K562 (cell line): Measurements from ENCODE around the gene UROD. TPM values are rescaled to one million over a fixed set of nuclear protein-coding genes. Genes with fewer than 3 reads are reported as not detected.
A peak's percentile ranks its signal among the peaks of the same experiment; 100 is the strongest.

Source experiments
- PML ChIP-seq: IDR thresholded peaks from 2 replicates; pipeline ENCODE4 v1.6.1; 2012; ENCODE audit warnings: low read length, inconsistent platforms
- RBM22 ChIP-seq: fragments of 200-400 bp; formaldehyde crosslinking; IDR thresholded peaks from 2 replicates; pipeline ENCODE4 v1.6.1; 2018; ENCODE audit warnings: low read length, low read depth; ENCODE audit not compliant: poor library complexity, severe bottlenecking
- SUPT5H ChIP-seq: fragments of 450-650 bp; IDR thresholded peaks from 2 replicates; pipeline ENCODE4 v1.6.1; 2016
- TAF1 ChIP-seq: IDR thresholded peaks from 2 replicates; pipeline ENCODE4 v1.6.1; 2011; ENCODE audit warnings: mild to moderate bottlenecking, low read length, moderate library complexity; ENCODE audit not compliant: insufficient read depth, control insufficient read depth, severe bottlenecking; ENCODE audit errors: extremely low read depth
- ZNF76 ChIP-seq: fragments of 250-450 bp; sonication (Bioruptor Pico); IDR thresholded peaks from 2 replicates; pipeline ENCODE4 v1.4.0; 2020; ENCODE audit warnings: mild to moderate bottlenecking, moderate library complexity, borderline replicate concordance
- ZSCAN29 ChIP-seq: fragments of 450-650 bp; IDR thresholded peaks from 2 replicates; pipeline ENCODE4 v1.6.1; 2017
- polyA plus RNA-seq, 8 experiments: library from polyadenylated mRNA; depleted of rRNA in 4 of 8; stranded (reverse) in 5 of 8; unstranded in 3 of 8; fragments of >200 nt; fragmentation: Nextera tagmentation in 2 of 8; fragmentation: Illumina TruSeq in 1 of 8; extraction: Ambion mirVana in 2 of 8; extraction: Trizol in 1 of 8; gene quantifications; 2 replicates each; pipeline versions ENCODE4 v1.2.1 to v1.2.3, GENCODE V29; 2011 to 2014; ENCODE audit warnings: inconsistent platforms in 1 of 8, missing spikeins in 1 of 8
- total RNA-seq, 7 experiments: library from RNA; depleted of rRNA in 6 of 7; stranded (reverse); fragments of >200 nt in 6 of 7; fragmentation: Illumina TruSeq in 2 of 7; extraction: Trizol in 2 of 7; gene quantifications; 2 replicates each; pipeline versions ENCODE4 v1.2.1 to v1.2.3, GENCODE V29; 2011 to 2021; ENCODE audit warnings: low replicate concordance in 1 of 7
- TF ChIP-seq, protein P1 (sequence below), 2 experiments: fragments of 450-650 bp in 1 of 2; sonication (generic) in 1 of 2; formaldehyde crosslinking in 1 of 2; IDR thresholded peaks; 2 replicates each; pipeline versions ENCODE4 v1.7.1 to v1.9.0; 2016 to 2022; ENCODE audit warnings: inconsistent platforms in 1 of 2, mild to moderate bottlenecking in 1 of 2, missing genetic modification reagents in 1 of 2
- TF ChIP-seq, protein P2 (sequence below): fragments of 450-650 bp; IDR thresholded peaks from 2 replicates; pipeline ENCODE4 v1.6.1; 2016; ENCODE audit warnings: mild to moderate bottlenecking
- TF ChIP-seq, protein P3 (sequence below): fragments of 450-650 bp; IDR thresholded peaks from 2 replicates; pipeline ENCODE4 v1.6.1; 2016; ENCODE audit warnings: antibody characterized with exemption
- TF ChIP-seq, protein P4 (sequence below), 2 experiments: fragments of 450-650 bp in 1 of 2; sonication (generic) in 1 of 2; formaldehyde crosslinking; conservative IDR thresholded peaks; 2 replicates each; pipeline versions ENCODE4 v1.4.0 to v1.8.1; 2020 to 2022; ENCODE audit warnings: mild to moderate bottlenecking in 1 of 2, missing genetic modification reagents in 1 of 2
- TF ChIP-seq, protein P5 (sequence below): conservative IDR thresholded peaks from 2 replicates; pipeline ENCODE4 v1.6.1; 2011; ENCODE audit warnings: low read depth, mild to moderate bottlenecking, low read length; ENCODE audit not compliant: control insufficient read depth

The UROD gene
- total and polyA plus RNA-seq, 9 of the 15 experiments (the other 6 are each of a cell fraction or from before 2014, with no cell fraction given) = 533 to 2,933 (median 1,100) TPM

DNA sequence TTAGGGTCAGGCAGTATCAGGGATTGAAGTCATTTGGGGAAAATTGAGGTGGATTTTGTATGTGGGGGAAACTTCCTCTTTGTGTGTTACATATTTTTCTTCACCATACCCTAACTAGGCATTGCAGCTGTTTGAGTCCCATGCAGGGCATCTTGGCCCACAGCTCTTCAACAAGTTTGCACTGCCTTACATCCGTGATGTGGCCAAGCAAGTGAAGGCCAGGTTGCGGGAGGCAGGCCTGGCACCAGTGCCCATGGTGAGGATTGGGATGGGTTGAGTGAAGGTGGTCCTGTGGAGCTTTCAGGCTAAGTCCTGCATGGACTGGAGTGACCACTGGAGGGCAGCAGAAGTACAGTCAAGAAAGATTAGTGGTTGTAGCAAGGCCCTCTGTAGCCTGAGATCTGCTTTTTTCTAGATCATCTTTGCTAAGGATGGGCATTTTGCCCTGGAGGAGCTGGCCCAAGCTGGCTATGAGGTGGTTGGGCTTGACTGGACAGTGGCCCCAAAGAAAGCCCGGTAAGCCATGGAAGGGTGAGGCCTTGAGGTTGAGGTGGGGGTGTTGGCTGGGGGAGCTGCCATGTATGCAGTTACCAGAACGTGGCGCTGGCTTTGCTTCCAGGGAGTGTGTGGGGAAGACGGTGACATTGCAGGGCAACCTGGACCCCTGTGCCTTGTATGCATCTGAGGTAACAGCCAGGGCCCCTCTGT lies 2.4 kb downstream of the UROD start (continued):
- no peak for TF ChIP-seq TAF1
- no peak for TF ChIP-seq RBM22
- TF ChIP-seq, protein P1, sequence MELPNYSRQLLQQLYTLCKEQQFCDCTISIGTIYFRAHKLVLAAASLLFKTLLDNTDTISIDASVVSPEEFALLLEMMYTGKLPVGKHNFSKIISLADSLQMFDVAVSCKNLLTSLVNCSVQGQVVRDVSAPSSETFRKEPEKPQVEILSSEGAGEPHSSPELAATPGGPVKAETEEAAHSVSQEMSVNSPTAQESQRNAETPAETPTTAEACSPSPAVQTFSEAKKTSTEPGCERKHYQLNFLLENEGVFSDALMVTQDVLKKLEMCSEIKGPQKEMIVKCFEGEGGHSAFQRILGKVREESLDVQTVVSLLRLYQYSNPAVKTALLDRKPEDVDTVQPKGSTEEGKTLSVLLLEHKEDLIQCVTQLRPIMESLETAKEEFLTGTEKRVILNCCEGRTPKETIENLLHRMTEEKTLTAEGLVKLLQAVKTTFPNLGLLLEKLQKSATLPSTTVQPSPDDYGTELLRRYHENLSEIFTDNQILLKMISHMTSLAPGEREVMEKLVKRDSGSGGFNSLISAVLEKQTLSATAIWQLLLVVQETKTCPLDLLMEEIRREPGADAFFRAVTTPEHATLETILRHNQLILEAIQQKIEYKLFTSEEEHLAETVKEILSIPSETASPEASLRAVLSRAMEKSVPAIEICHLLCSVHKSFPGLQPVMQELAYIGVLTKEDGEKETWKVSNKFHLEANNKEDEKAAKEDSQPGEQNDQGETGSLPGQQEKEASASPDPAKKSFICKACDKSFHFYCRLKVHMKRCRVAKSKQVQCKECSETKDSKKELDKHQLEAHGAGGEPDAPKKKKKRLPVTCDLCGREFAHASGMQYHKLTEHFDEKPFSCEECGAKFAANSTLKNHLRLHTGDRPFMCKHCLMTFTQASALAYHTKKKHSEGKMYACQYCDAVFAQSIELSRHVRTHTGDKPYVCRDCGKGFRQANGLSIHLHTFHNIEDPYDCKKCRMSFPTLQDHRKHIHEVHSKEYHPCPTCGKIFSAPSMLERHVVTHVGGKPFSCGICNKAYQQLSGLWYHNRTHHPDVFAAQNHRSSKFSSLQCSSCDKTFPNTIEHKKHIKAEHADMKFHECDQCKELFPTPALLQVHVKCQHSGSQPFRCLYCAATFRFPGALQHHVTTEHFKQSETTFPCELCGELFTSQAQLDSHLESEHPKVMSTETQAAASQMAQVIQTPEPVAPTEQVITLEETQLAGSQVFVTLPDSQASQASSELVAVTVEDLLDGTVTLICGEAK (IDR thresholded peaks at IDR 0.05) = no peak
- TF ChIP-seq, protein P1 (CRISPR knock-in tag; IDR thresholded peaks at IDR 0.05) = no peak
- no peak for TF ChIP-seq ZSCAN29
- TF ChIP-seq, protein P2, sequence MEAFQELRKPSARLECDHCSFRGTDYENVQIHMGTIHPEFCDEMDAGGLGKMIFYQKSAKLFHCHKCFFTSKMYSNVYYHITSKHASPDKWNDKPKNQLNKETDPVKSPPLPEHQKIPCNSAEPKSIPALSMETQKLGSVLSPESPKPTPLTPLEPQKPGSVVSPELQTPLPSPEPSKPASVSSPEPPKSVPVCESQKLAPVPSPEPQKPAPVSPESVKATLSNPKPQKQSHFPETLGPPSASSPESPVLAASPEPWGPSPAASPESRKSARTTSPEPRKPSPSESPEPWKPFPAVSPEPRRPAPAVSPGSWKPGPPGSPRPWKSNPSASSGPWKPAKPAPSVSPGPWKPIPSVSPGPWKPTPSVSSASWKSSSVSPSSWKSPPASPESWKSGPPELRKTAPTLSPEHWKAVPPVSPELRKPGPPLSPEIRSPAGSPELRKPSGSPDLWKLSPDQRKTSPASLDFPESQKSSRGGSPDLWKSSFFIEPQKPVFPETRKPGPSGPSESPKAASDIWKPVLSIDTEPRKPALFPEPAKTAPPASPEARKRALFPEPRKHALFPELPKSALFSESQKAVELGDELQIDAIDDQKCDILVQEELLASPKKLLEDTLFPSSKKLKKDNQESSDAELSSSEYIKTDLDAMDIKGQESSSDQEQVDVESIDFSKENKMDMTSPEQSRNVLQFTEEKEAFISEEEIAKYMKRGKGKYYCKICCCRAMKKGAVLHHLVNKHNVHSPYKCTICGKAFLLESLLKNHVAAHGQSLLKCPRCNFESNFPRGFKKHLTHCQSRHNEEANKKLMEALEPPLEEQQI = no peak
- TF ChIP-seq, protein P3, sequence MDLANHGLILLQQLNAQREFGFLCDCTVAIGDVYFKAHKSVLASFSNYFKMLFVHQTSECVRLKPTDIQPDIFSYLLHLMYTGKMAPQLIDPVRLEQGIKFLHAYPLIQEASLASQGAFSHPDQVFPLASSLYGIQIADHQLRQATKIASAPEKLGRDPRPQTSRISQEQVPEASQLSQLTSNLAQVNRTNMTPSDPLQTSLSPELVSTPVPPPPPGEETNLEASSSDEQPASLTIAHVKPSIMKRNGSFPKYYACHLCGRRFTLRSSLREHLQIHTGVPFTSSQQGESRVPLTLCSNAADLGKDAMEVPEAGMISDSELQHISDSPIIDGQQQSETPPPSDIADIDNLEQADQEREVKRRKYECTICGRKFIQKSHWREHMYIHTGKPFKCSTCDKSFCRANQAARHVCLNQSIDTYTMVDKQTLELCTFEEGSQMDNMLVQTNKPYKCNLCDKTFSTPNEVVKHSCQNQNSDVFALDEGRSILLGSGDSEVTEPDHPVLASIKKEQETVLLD = no peak
- no peak for TF ChIP-seq ZNF76
- TF ChIP-seq, protein P4, sequence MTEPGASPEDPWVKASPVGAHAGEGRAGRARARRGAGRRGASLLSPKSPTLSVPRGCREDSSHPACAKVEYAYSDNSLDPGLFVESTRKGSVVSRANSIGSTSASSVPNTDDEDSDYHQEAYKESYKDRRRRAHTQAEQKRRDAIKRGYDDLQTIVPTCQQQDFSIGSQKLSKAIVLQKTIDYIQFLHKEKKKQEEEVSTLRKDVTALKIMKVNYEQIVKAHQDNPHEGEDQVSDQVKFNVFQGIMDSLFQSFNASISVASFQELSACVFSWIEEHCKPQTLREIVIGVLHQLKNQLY (CRISPR knock-in tag; conservative IDR thresholded peaks at IDR 0.05) = no peak
- TF ChIP-seq, protein P5, sequence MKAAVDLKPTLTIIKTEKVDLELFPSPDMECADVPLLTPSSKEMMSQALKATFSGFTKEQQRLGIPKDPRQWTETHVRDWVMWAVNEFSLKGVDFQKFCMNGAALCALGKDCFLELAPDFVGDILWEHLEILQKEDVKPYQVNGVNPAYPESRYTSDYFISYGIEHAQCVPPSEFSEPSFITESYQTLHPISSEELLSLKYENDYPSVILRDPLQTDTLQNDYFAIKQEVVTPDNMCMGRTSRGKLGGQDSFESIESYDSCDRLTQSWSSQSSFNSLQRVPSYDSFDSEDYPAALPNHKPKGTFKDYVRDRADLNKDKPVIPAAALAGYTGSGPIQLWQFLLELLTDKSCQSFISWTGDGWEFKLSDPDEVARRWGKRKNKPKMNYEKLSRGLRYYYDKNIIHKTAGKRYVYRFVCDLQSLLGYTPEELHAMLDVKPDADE = no peak
- TF ChIP-seq PML = no peak
- peak; percentile 13; the same call in 1 of the 2 replicates for TF ChIP-seq SUPT5H
